Upper lobe of right lung (tissue), 1 donor: Measurements from ENCODE around the gene IL1R1. TPM values are rescaled to one million over a fixed set of nuclear protein-coding genes. Genes with fewer than 3 reads are reported as not detected.

Experiments
- ATAC-seq: fragments of 200-7000 bp; cut with Tn5 transposase; one replicate; pipeline ENCODE4 v1.9.1; 2020; ENCODE audit warnings: mild to moderate bottlenecking, moderate library complexity
- DNase-seq: peaks from one replicate; pipeline ENCODE4 v3.0.0-alpha.2; 2020
- H3K27ac ChIP-seq: fragments of 200-600 bp; one replicate; pipeline ENCODE4 v1.8.0; 2022
- H3K27me3 ChIP-seq: fragments of 200-600 bp; one replicate; pipeline ENCODE4 v1.8.0; 2022; ENCODE audit warnings: mild to moderate bottlenecking
- H3K36me3 ChIP-seq: fragments of 200-600 bp; one replicate; pipeline ENCODE4 v1.8.0; 2022
- H3K4me1 ChIP-seq: fragments of 200-600 bp; one replicate; pipeline ENCODE4 v1.8.0; 2022
- H3K4me3 ChIP-seq: fragments of 200-600 bp; one replicate; pipeline ENCODE4 v1.8.0; 2022; ENCODE audit warnings: mild to moderate bottlenecking
- H3K9me3 ChIP-seq: fragments of 200-600 bp; one replicate; pipeline ENCODE4 v1.8.0; 2022
- CTCF ChIP-seq: fragments of 200-600 bp; IDR thresholded peaks from one replicate; pipeline ENCODE4 v1.8.0; 2022; ENCODE audit warnings: antibody characterized with exemption
- intact Hi-C: fragments of 100-400 bp; cut with DNase I; formaldehyde crosslinking; loops from one replicate; pipeline ENCODE4 v1.11.0; 2022
- long read RNA-seq: library from polyadenylated mRNA; unstranded; transcript quantifications from one replicate; pipeline ENCODE4 v2.0.0, GENCODE V29; 2021
- total RNA-seq: library from RNA; stranded (reverse); fragmentation: NEBNext Ultra II Directional; extraction: Animal tissue kit (Norgen Biotek cat#: 25700); gene quantifications from one replicate; pipeline ENCODE4 v1.2.1, GENCODE V29; 2021
- donor health status: DM: no; HTN: yes; CAD: no; lungs with severe emphysema.

Gene IL1R1
- total RNA-seq: 196 TPM
- long read RNA-seq, full-length matches to known transcripts: 150 of 283 reads
- long read RNA-seq, partial matches to known transcripts: 21 of 283 reads
- long read RNA-seq, other reads (novel, unspliced or antisense): 112 of 283 reads

- peaks cover 12% of the 10 kb centered on the region for H3K36me3 ChIP-seq
- ATAC-seq (peak; percentile 93), DNase-seq (peak; percentile 94)
- no peaks in the 10 kb centered on the region for H3K27me3 ChIP-seq
- no peak for TF ChIP-seq CTCF
- H3K4me3 ChIP-seq: peak within 1 kb of the TSS; percentile 75
- intact Hi-C loops: no loop called here
- H3K4me1 ChIP-seq: peaks cover 39% of the 10 kb centered on the region
- H3K27ac ChIP-seq: peak within 1 kb of the TSS; percentile 98
- no peaks in the 10 kb centered on the region for H3K9me3 ChIP-seq
Measured at GRCh38 chr2:102141970-102142828, at the start of gene IL1R1. Gene IL1R1, plus strand, starts transcription at chr2:102142746. Its CDS starts 14,979 bp downstream, at chr2:102157725.

GRCh38 chr2:102093662-102094061 lies 48.9 kb upstream of the IL1R1 start:
- intact Hi-C loops: no loop called here
- H3K27me3 ChIP-seq: no peaks in the 10 kb centered on the region
- ATAC-seq: peak; percentile 22
- no peak overlapping the region for H3K4me3 ChIP-seq
- TF ChIP-seq CTCF: no peak
- H3K27ac ChIP-seq: no peak overlapping the region
- H3K4me1 ChIP-seq: peaks cover 6% of the 10 kb centered on the region
- H3K36me3 ChIP-seq: no peaks in the 10 kb centered on the region
- no peaks in the 10 kb centered on the region for H3K9me3 ChIP-seq
- no peak for DNase-seq

- Histone ChIP-seq H3K9me3 (no peaks in the 10 kb centered on the region), H3K4me1 (peaks cover 6% of the 10 kb centered on the region), H3K27me3 (no peaks in the 10 kb centered on the region), H3K36me3 (no peaks in the 10 kb centered on the region), H3K4me3 (no peak overlapping the region), H3K27ac (no peak overlapping the region)
- ATAC-seq (peak; percentile 91), DNase-seq (no peak)
- intact Hi-C loops: no loop called here
- TF ChIP-seq CTCF: no peak
Measured at GRCh38 chr2:102094917-102095316, 47.6 kb upstream of the IL1R1 start.

GRCh38 chr2:102096103-102096502 lies 46.4 kb upstream of the IL1R1 start:
- intact Hi-C loops: no loop called here
- H3K4me1 ChIP-seq: peaks cover 6% of the 10 kb centered on the region
- ATAC-seq (no peak), DNase-seq (no peak)
- H3K9me3 ChIP-seq: no peaks in the 10 kb centered on the region
- H3K27me3 ChIP-seq: no peaks in the 10 kb centered on the region
- H3K4me3 ChIP-seq: no peak overlapping the region
- no peak for TF ChIP-seq CTCF
- H3K36me3 ChIP-seq: no peaks in the 10 kb centered on the region
- peak overlapping the region; percentile 6 for H3K27ac ChIP-seq

DNA sequence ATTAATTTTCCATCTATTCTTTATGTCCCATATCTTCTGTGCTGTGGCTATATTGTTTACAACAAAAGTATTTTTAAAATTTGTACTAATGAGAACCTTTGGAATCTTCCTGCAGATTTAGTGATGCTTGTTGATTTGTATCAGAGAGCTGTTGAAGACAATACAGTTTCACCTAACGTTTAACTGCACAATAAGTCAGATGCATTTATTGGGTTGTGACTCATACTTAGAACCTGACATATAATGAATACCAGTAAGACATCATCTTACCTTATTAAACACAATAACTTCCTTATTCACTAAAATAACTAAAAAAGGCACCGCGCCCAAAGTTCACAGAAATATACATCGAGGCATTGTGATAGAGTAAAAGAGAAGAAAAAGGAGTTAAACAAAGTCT lies 43.8 kb upstream of the IL1R1 start:
- no peak overlapping the region for H3K4me3 ChIP-seq
- no peaks in the 10 kb centered on the region for H3K27me3 ChIP-seq
- DNase-seq (no peak), ATAC-seq (no peak)
- TF ChIP-seq CTCF: no peak
- H3K36me3 ChIP-seq: no peaks in the 10 kb centered on the region
- H3K9me3 ChIP-seq: no peaks in the 10 kb centered on the region
- peaks cover 11% of the 10 kb centered on the region for H3K4me1 ChIP-seq
- intact Hi-C loops: no loop called here
- no peak overlapping the region for H3K27ac ChIP-seq
